Measurements from ENCODE around the gene MDGA2.

- no peak for TF ChIP-seq CTCF (conservative IDR thresholded peaks at IDR 0.05)
- no peak for TF ChIP-seq ZFX (IDR thresholded peaks at IDR 0.05)
Measured at GRCh38 chr14:47235619-47236018, 439.8 kb downstream of the MDGA2 start.

All from C4-2B (cell line).